HG02623 (cell line): ENCODE measurements around the gene RBFA.
"Not testable (repeated sequence)": the region's sequence is repeated elsewhere in the genome, so short reads cannot be mapped to it uniquely, and the experiment has no call there.

ENCODE experiments used
- ATAC-seq: cut with Tn5 transposase; IDR thresholded peaks from one replicate; pipeline ENCODE4 v1.9.1; 2021; ENCODE audit warnings: moderate library complexity; ENCODE audit not compliant: unreplicated experiment

The RBFA gene

DNA sequence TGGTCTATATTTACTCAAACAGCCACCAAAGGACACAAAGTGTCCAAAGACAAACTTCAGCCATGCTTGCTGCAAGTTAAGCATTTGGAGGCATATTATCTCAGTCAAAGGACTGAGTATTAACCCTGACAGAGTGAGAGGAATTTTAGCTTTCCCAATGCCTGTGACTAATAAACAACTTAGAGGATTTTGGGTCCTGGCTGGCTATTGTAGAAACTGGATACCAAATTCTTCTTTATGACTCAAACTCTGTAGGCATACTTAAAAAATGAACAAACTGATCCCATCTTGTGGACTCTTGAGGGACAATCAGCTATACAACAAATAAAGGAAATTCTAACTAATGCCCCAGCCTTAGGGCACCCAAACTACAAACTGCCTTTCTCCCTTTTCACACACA lies 6.5 kb upstream of the RBFA start:
- ATAC-seq = not testable (repeated sequence)

- no peak for ATAC-seq
These were observed 4.5 kb upstream of the RBFA start for GRCh38 chr18:80029690-80030089.

GRCh38 chr18:80033181-80034067 lies 810 bp upstream of the RBFA start:
- peak; percentile 35 for ATAC-seq

GRCh38 chr18:80034852-80035406 lies 695 bp downstream of the RBFA start:
- no peak for ATAC-seq

- no peak for ATAC-seq
These were observed 1.8 kb downstream of the RBFA start for GRCh38 chr18:80035997-80036396.

- ATAC-seq = no peak
These were observed 3.1 kb downstream of the RBFA start for GRCh38 chr18:80037300-80037699.

DNA sequence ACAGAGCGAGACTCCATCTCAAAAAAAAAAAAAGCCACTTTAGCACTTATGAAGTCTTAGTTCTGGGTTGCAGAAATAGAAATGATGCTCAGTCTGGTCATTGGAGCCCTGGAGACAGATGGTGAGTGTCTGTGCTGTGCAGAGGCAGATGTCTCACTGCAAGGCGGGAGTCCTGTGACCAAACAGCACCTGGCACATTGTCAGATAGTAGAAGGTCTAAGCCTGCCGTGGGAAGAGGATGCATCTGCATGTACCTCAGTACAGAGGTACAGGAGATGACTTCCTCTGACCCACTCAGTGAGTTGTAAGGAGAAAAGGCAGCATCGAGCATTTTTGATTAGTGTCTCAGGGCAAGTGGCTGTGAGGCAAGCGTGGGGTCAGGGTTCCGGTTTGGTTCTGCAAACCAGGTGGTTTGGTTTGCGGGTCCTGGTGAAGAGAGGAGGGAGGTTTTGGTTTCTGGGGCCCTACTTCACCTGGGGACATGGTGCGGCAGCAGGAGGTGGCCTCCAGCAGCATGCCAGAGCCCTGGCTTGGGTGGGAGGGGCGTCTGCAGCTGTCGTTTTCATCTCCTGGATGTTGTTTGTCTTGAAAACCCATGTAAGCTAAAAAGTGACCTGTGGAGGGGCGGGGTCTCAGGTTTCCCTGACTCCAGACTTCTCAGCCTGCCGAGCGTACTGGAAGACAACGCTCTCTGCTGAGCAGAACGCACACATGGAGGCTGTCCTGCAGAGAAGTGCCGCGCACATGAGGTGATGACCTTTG lies 3.8 kb downstream of the RBFA start:
- ATAC-seq = no peak

DNA sequence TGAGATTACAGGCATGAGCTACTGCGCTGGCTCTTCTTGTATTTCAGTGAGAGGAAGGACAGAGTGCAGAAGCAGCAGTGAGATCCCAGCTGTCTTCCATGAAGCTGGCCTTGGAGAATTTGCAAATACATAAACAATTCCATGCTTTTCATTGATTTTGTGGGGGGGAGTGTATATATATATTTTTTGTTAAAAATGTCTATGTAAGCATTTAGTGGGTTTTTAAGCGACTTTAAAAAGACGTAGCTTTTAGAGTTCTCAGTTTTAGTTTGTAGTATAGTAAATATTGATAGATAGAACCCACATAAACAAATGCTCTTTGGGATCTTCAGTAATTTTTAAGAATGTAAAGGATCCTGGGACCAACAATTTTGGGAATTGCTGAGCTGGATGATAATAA lies 6.3 kb downstream of the RBFA start:
- no peak for ATAC-seq

DNA sequence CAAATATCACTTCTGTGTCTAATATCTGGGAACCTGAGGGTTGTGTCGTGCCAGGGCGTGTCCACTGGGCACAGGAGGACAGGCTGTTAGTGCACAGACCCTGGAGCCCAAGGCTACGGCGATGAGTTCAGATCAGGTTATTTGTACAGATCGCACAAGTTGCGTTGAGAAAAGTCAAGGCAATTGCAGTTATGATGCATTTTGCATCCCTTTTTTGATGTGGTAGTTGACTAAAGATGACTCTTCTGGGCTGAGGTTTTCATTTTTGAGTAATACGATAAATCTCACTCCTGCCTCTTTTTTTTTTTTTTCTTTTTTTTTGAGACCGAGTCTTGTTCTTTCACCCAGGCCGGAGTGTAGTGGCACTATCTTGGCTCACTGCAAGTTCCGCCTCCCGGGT lies 7.2 kb downstream of the RBFA start:
- no peak for ATAC-seq

DNA sequence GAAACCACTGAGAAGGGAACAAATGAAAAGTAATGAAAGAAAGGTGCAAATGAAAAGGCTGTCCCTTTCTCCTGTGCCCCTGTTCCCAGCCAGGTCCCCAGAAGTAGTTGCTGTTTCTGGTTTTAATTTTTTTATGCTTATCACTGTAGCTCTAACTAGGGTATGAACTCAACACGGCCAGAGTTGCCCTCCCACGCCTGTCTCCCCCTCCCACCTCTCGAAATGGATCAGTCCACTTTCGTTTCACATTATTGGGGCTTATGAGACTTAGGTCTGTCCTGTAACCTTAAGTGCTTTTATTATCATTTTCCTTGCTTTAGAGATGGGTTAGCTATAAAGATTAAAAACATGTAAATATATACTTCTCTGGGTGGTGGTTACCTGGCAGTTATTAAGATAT lies 8.6 kb downstream of the RBFA start:
- ATAC-seq = no peak

DNA sequence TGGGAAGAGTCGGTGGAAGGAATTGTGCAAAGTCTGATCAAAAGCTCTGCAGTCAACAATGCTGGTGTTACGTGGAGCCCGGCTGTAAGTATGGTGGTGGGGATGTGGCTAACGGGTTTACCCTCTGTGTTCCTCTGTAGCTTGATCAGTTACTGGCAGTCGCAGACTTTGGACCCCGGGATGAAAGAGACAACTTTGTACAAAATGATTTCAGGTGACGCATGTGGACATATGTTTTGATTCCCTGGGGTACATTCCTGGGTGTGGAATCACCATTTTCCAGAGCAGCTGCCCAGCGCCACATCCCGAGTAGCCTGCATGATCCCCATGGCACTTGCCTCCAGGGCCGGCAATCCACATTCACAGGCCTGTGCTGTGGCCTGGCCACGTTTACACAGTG lies 9.8 kb downstream of the RBFA start:
- no peak for ATAC-seq

GRCh38 chr18:80046011-80046410 lies 11.8 kb downstream of the RBFA start:
- ATAC-seq = no peak

GRCh38 chr18:80046431-80046830 lies 12.2 kb downstream of the RBFA start:
- ATAC-seq = no peak

- ATAC-seq = no peak
These were observed 12.8 kb downstream of the RBFA start for GRCh38 chr18:80046961-80047541.

DNA sequence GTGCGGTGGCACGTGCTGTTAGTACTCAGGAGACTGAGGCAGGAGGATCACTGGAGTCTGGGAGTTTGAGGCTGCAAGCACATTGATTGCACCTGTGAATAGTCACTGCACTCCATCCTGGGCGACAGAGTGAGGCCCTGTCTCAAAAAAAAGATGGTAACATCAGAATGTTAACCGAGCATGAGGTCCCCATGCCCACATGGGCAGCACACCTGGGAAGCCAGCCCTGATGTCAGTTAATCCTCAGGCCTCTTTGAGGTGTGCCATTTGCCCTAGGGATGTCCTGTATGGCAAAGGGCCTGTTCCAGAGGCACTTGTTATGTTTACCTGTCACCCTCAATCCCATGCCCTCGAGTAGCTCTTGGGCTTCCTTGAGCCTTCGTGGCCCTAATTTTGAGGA lies 16.6 kb downstream of the RBFA start:
- no peak for ATAC-seq

DNA sequence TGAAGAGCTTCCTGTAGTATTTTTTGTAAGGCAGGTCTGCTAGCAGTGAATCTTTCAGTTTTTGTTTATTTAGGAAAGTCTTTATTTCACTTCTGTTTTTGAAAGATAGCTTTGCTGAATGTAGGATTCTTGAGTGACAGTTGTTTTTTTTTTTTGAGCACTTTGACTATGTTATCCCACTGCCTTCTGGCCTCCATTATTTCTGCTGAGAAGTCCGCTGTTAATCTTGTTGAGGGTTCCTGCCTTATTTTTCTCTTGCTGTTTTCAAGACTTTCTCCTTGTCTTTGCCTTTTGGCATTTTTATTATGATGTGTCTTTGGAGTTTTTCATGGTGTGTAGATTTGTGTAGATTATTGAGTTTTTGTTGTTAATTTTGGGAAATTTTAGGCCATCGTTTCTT lies 21.9 kb downstream of the RBFA start:
- ATAC-seq = no peak

DNA sequence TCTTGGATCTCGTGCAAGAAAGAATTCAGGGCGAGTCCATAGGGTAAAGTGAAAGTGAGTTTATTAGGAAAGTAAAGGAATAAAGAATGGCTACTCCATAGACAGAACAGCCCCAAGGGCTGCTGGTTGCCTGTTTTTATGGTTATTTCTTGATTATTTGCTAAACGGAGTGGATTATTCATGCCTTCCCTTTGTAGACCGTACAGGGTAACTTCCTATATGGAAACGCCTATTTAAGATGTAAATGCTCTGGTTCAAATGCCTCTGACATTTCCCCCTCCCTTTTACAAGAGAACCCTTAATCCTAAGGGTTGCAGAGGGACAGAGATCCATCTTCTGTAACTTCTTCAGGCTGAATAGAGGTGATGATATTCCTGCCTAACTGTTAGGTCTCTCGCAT lies 25.7 kb downstream of the RBFA start:
- ATAC-seq = no peak

DNA sequence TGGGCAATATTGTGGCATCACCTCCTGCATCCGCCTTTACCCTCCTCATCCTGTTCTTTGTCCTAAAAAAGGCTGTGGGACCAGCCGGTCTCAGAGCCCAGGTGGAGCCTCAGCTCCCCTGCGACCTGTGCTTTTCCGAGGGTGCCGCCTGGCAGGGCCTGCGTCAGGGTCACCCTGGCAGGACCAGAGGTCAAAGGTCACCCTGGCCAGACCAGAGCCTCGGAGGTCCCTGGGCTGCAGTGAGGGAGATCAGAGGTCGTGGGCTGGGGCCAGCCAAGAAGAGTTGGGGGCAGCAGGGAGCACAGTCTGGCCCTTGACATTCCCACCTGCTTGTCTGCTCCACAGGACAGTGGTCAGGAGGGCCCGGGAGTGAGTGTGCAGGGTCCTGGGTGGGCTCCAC lies 31.5 kb downstream of the RBFA start:
- no peak for ATAC-seq

DNA sequence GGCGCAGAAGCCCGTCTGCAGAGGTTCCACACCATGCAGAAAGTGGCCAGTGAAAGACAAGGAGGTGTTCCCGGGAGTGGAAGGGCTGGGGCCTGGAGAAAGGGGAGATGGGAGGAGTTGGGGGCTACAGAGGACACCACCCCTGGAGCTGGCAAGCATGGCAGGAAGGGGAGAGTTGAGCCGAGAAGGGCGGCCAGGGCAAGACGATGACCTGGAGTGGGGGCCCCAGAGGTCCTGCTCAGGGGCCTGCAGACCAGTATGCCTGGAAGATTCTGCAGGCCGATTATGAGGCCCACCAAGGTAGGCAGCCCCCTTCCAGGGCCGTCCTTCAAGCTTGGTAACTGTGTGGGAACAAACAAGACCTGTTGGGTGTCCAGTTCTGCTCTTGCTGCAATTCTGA lies 33.1 kb downstream of the RBFA start:
- no peak for ATAC-seq

DNA sequence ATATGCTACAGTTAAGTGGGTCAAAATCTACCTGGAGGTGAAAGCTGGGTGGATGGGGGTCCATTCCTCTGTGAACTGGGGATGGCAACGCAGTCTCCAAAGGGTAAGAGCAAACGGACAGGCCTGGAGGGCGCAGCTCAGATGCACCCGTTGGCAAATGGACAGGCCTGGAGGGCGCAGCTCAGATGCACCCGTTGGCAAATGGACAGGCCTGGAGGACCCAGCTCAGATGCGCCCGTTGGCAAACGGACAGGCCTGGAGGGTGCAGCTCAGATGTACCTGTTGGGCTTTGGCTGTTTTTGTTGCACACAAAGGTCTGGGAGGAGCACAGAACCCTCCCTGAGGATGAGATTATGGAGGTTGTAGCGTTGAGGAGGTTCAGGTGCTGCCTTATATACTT lies 33.7 kb downstream of the RBFA start:
- ATAC-seq = no peak

DNA sequence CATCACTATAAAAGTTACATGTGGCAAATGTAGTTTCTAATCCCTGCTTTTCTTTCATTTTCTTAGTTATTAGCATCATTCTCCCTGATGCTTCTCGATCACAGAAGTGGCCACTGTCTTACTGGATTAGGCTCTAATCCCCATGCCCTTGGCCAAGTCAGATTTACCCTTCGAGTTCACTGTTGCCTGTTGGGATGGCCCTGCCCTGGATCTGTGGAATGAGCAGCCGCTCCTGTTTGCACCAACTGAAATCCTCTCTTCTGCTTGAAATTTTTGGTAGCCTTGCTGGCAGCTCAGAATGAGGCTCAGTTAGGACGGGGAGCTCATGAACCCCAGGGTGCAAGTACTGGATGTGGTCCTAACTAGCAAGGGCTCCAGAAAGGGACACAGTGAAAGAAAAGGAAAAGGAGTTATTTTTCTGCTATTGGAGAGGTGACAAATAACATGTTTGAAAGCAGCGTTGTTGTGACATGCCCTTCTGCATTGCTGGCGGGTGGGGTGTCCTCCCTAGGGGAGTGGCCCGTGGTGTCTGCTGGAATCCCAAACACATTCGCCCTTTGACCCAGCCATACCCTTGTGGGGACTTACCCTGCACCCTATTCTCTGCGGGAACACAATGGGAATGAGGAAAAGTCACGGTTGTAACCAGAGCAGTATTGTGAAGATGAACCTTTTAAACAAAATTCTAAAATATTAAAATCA lies 34.5 kb downstream of the RBFA start:
- no peak for ATAC-seq
